ENCODE measurements around the gene ZNF836. TPM values are rescaled to one million over a fixed set of nuclear protein-coding genes. Genes with fewer than 3 reads are reported as not detected.

The ZNF836 gene
- polyA plus RNA-seq, 2 of the 4 experiments (the other 2 are of a cell fraction), result 0.81 to 0.85 TPM

DNA sequence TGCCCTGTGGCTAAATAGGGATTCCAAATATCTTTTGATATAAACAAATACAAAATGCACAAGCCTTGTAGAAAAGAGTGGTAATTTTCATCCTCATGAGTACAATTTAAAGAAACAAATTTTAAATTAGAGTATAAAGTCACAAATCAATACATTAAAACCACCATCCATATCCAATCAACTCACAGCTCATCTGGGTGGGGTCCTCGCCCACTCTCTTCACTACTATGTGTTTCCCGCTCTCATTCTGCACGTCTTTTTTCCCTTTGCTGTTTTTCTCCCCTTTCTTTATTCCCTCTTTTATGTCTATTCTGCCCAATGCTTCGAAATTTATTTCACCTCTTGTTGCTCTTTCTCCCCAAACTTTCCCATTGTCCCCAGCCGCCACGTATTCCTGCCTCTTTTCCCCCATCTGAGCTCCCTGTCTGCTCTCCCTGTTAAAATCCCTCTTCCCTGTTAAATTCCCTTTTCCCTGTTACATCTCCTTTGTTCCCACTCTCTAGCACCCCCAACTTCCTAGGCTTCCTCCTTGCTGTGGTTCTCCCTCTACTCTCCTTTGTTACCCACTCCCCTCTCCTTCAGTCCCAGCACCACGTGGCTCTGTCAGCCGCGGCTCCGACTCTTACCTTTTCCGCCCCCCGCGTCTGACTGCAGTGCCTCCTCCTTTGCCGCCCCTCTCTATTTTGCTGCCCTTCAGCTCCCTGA, 33.0 kb downstream of the ZNF836 start:
- FAIRE-seq (no peak), DNase-seq (ENCODE audit: low read depth in 1 of 2, low spot score in 1 of 2) (no peak), ATAC-seq (no peak)
- H3K4me1 ChIP-seq, result no peaks in the 10 kb centered on the region
- TF ChIP-seq RNF2 (IDR thresholded peaks at IDR 0.05; ENCODE audit: borderline replicate concordance, low read depth) (no peak), CHD2 (IDR thresholded peaks at IDR 0.05; ENCODE audit: low read length, partially characterized antibody) (no peak), JUNB (IDR thresholded peaks at IDR 0.05) (no peak), EHMT2 (IDR thresholded peaks at IDR 0.05; ENCODE audit: low read depth) (no peak), KDM5A (IDR thresholded peaks at IDR 0.05) (no peak), HOXA7 (CRISPR knock-in tag; IDR thresholded peaks at IDR 0.05) (no peak), FOSL2 (IDR thresholded peaks at IDR 0.05) (no peak), FOSL2 (CRISPR knock-in tag; IDR thresholded peaks at IDR 0.05) (no peak), POLR2AphosphoS2 (conservative IDR thresholded peaks at IDR 0.05; ENCODE audit: low read length) (no peak)
- TF ChIP-seq, protein P1, sequence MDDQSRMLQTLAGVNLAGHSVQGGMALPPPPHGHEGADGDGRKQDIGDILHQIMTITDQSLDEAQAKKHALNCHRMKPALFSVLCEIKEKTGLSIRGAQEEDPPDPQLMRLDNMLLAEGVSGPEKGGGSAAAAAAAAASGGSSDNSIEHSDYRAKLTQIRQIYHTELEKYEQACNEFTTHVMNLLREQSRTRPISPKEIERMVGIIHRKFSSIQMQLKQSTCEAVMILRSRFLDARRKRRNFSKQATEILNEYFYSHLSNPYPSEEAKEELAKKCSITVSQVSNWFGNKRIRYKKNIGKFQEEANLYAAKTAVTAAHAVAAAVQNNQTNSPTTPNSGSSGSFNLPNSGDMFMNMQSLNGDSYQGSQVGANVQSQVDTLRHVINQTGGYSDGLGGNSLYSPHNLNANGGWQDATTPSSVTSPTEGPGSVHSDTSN (IDR thresholded peaks at IDR 0.05), result no peak
- TF ChIP-seq, protein P2, sequence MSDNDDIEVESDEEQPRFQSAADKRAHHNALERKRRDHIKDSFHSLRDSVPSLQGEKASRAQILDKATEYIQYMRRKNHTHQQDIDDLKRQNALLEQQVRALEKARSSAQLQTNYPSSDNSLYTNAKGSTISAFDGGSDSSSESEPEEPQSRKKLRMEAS (IDR thresholded peaks at IDR 0.05), result no peak
- TF ChIP-seq, protein P3, sequence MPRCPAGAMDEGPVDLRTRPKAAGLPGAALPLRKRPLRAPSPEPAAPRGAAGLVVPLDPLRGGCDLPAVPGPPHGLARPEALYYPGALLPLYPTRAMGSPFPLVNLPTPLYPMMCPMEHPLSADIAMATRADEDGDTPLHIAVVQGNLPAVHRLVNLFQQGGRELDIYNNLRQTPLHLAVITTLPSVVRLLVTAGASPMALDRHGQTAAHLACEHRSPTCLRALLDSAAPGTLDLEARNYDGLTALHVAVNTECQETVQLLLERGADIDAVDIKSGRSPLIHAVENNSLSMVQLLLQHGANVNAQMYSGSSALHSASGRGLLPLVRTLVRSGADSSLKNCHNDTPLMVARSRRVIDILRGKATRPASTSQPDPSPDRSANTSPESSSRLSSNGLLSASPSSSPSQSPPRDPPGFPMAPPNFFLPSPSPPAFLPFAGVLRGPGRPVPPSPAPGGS (IDR thresholded peaks at IDR 0.05), result no peak
- TF ChIP-seq, protein P4, sequence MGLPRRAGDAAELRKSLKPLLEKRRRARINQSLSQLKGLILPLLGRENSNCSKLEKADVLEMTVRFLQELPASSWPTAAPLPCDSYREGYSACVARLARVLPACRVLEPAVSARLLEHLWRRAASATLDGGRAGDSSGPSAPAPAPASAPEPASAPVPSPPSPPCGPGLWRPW (IDR thresholded peaks at IDR 0.05), result no peak
- ChIA-PET CTCF (interaction anchor here (1.4 to 1.9 kb wide), 4 partner anchors 10 to 95 kb away, joined by 3 to 4 read pairs (median 4); no protein-coding TSS in a partner anchor), POLR2A (no interaction called here)
- H3K4me2 ChIP-seq, result peak overlapping the region; percentile 80
- H3K27ac ChIP-seq, result no peak overlapping the region
- H3K4me3 ChIP-seq, result peak overlapping the region; percentile 64; the same call in 2 of the 3 replicates
- H3K9me3 ChIP-seq, result peaks cover 91% of the 10 kb centered on the region
- WGBS (ENCODE audit: missing lambda C conversion rate), result 30% methylated on average over 14 of the region's 14 CpGs

DNA sequence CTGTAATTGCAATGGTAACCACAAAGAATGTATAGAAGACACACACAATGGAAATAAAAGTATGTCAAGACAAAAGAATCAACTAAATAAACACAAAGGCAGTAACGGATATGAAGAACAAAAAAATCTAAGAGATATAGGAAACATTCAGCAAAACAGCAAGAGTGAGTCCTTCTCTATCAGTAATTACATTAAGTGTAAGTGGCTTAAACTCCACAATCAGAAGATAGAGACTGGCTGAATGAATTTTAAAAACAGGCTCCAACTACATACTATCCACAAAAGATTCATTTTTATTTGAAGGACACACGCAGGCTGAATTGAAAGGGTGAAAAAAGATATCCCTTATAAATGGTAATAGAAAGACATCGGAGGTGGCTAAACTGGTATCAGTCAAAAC, 51.1 kb downstream of the ZNF836 start:
- no peak for ATAC-seq
- POLR2A ChIA-PET, result no interaction called here
- no peak for DNase-seq (ENCODE audit: low read depth in 1 of 2, low spot score in 1 of 2)
- no peak overlapping the region for H3K4me2 ChIP-seq
- H3K27ac ChIP-seq, result no peak overlapping the region
- no peaks in the 10 kb centered on the region for H3K4me1 ChIP-seq
- CTCF ChIA-PET, result no interaction called here
- 57% methylated on average over 3 of the region's 3 CpGs for WGBS (ENCODE audit: missing lambda C conversion rate)
- no peak for FAIRE-seq
- H3K4me3 ChIP-seq, result no peak overlapping the region
- TF ChIP-seq FOXS1 (CRISPR knock-in tag; IDR thresholded peaks at IDR 0.05), result no peak
- TF ChIP-seq, protein P5, sequence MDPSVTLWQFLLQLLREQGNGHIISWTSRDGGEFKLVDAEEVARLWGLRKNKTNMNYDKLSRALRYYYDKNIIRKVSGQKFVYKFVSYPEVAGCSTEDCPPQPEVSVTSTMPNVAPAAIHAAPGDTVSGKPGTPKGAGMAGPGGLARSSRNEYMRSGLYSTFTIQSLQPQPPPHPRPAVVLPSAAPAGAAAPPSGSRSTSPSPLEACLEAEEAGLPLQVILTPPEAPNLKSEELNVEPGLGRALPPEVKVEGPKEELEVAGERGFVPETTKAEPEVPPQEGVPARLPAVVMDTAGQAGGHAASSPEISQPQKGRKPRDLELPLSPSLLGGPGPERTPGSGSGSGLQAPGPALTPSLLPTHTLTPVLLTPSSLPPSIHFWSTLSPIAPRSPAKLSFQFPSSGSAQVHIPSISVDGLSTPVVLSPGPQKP (IDR thresholded peaks at IDR 0.05; ENCODE audit: low read depth, low read length), result no peak
- peaks cover 92% of the 10 kb centered on the region for H3K9me3 ChIP-seq

DNA sequence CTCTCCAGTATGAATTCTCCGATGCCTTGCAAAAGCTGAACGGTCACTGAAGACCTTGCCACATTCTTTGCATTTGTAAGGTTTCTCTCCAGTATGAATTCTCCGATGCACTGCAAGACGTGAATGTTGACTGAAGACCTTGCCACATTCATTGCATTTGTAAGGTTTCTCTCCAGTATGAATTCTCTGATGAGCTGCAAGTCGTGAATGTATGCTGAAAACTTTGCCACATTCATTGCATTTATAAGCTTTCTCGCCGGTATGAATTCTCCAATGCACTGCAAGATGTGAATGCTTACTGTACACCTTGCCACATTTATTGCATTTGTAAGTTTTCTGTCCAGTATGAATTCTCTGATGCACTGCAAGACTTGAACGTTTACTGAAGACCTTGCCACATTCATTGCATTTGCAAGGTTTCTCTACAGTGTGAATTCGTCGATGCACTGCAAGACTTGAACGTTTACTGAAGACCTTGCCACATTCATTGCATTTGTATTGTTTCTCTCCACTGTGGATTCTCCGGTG, 55.8 kb downstream of the ZNF836 start:
- no peak overlapping the region for H3K27ac ChIP-seq
- H3K9me3 ChIP-seq, result peaks cover 97% of the 10 kb centered on the region
- H3K4me1 ChIP-seq, result no peaks in the 10 kb centered on the region
- WGBS (ENCODE audit: missing lambda C conversion rate), result 71% methylated on average over 12 of the region's 12 CpGs
- no peak overlapping the region for H3K4me3 ChIP-seq
- ChIA-PET CTCF (no interaction called here), POLR2A (no interaction called here)
- TF ChIP-seq, protein P2 (IDR thresholded peaks at IDR 0.05), result no peak
- no peak for TF ChIP-seq EP300 (IDR thresholded peaks at IDR 0.05)
- TF ChIP-seq GATA3 (IDR thresholded peaks at IDR 0.05; ENCODE audit: borderline replicate concordance), result peak; percentile 51; the same call in 1 of the 2 replicates
- TF ChIP-seq CEBPB (IDR thresholded peaks at IDR 0.05), result no peak
- TF ChIP-seq ZSCAN20 (CRISPR knock-in tag; IDR thresholded peaks at IDR 0.05), result no peak
- DNase-seq (ENCODE audit: low read depth in 1 of 2, low spot score in 1 of 2) (no peak), ATAC-seq (no peak), FAIRE-seq (peak; percentile 61)
- H3K4me2 ChIP-seq, result no peak overlapping the region

All from A549 (cell line).